Thymus (tissue), 11 donors: ENCODE data around the gene RGS7. TPM values are rescaled to one million over a fixed set of nuclear protein-coding genes. Genes with fewer than 3 reads are reported as not detected.
"Not testable (repeated sequence)": the region's sequence is repeated elsewhere in the genome, so short reads cannot be mapped to it uniquely, and the experiment has no call there.

Experiments
- DNase-seq, 9 donors: peaks; one replicate each; pipeline ENCODE4 v3.0.0-alpha.2; 2013; ENCODE audit warnings: low spot score in 9 of 9, low read depth in 6 of 9, missing footprints in 1 of 9
- H3K27ac ChIP-seq, 2 donors: one replicate each; pipeline ENCODE4 v1.5.1; 2013; ENCODE audit warnings: control low read depth in 1 of 2, low read depth in 1 of 2, low read length in 1 of 2, mild to moderate bottlenecking in 1 of 2, moderate library complexity in 1 of 2
- H3K27me3 ChIP-seq, 2 donors: one replicate each; pipeline ENCODE4 v1.5.1; 2013; ENCODE audit warnings: low read length in 1 of 2; ENCODE audit not compliant: control insufficient read depth in 2 of 2, insufficient read depth in 1 of 2
- H3K36me3 ChIP-seq, 2 donors: one replicate each; pipeline ENCODE4 v1.5.1; 2013; ENCODE audit warnings: low read length in 1 of 2, mild to moderate bottlenecking in 1 of 2, moderate library complexity in 1 of 2; ENCODE audit not compliant: control insufficient read depth in 2 of 2, insufficient read depth in 2 of 2
- H3K4me1 ChIP-seq, 2 donors: one replicate each; pipeline ENCODE4 v1.5.1; 2013; ENCODE audit warnings: low read length in 2 of 2; ENCODE audit not compliant: control insufficient read depth in 2 of 2, insufficient read depth in 2 of 2
- H3K4me3 ChIP-seq, 2 donors: one replicate each; pipeline ENCODE4 v1.5.1; 2013; ENCODE audit warnings: low read length in 2 of 2, control low read depth in 1 of 2, mild to moderate bottlenecking in 1 of 2
- H3K9me3 ChIP-seq, 2 donors: one replicate each; pipeline ENCODE4 v1.5.1; 2013; ENCODE audit warnings: low read length in 1 of 2, mild to moderate bottlenecking in 1 of 2; ENCODE audit not compliant: control insufficient read depth in 2 of 2, insufficient read depth in 1 of 2
- WGBS: extraction: QIAGEN DNeasy Blood & Tissue Kit; methylation state at CpG from one replicate; pipeline ENCODE4 v1.1.7; 2013; 5-methylcytosine and 5-hydroxymethylcytosine counted together
- polyA plus RNA-seq: library from polyadenylated mRNA; stranded (reverse); fragments of 200-250 nt; gene quantifications from one replicate; pipeline ENCODE4 v1.2.3, GENCODE V29; 2013
- total RNA-seq: library from RNA; stranded (reverse); fragments of 120-200 nt; gene quantifications from one replicate; pipeline ENCODE4 v1.2.4, GENCODE V29; 2013
- donor health status: healthy.

Gene RGS7
- total and polyA plus RNA-seq, 2 donors, result 0.05 to 0.07 TPM

DNA sequence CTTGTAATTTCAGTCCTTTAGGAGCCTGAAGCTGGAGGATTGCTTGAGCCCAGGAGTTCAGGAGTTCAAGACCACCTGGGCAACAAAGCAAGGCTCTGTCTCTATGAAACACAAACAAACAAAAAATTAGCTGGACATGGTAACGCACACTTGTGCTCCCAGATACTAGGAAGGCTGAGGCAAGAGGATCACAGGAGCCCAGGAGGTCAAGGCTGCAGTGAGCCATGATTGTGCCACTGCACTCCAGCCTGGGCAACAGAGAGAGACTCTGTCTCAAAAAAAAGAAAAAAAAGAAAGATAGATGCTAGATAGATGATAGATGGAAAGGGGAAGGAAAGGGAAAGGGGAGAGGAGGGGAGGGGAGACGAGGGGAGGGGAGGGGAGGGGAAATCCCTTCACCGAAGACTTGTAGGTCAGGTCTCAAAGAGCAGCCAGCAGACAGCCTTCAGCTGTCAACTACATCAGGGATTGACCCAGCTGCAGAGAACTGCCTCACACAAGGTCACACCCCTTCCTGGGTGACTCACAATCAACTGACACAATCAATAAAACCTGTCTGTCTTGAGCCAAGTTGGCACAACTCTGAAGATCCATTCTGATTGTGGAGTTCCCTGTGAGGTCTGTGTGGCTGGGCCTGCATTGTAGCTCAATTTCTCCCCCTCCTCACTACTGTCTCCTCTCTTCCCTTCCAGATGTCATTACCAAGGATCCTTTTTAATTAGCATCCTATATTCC is 200.6 kb downstream of the RGS7 start:
- Histone ChIP-seq H3K27me3 (no peaks in the 10 kb centered on the region), H3K4me1 (no peaks in the 10 kb centered on the region), H3K36me3 (no peaks in the 10 kb centered on the region), H3K27ac (no peak overlapping the region), H3K4me3 (no peak overlapping the region), H3K9me3 (no peaks in the 10 kb centered on the region)
- WGBS, result 33% methylated on average over 3 of the region's 3 CpGs
- no peak for DNase-seq

- Histone ChIP-seq H3K27me3 (no peaks in the 10 kb centered on the region), H3K27ac (no peak overlapping the region), H3K4me3 (no peak overlapping the region), H3K36me3 (no peaks in the 10 kb centered on the region), H3K9me3 (peaks cover 0 to 3% of the 10 kb centered on the region in 2 donors), H3K4me1 (no peaks in the 10 kb centered on the region)
- 68% methylated on average over 2 of the region's 2 CpGs for WGBS
- DNase-seq, result no peak
Measured at GRCh38 chr1:241145881-241146280, 211.1 kb downstream of the RGS7 start.

GRCh38 chr1:241143765-241144442 is 213.1 kb downstream of the RGS7 start:
- Histone ChIP-seq H3K9me3 (peaks cover 0 to 3% of the 10 kb centered on the region in 2 donors), H3K27ac (no peak overlapping the region), H3K36me3 (no peaks in the 10 kb centered on the region), H3K27me3 (no peaks in the 10 kb centered on the region), H3K4me3 (no peak overlapping the region), H3K4me1 (no peaks in the 10 kb centered on the region)
- WGBS, result 96% methylated on average over 5 of the region's 5 CpGs
- DNase-seq, result no peak

DNA sequence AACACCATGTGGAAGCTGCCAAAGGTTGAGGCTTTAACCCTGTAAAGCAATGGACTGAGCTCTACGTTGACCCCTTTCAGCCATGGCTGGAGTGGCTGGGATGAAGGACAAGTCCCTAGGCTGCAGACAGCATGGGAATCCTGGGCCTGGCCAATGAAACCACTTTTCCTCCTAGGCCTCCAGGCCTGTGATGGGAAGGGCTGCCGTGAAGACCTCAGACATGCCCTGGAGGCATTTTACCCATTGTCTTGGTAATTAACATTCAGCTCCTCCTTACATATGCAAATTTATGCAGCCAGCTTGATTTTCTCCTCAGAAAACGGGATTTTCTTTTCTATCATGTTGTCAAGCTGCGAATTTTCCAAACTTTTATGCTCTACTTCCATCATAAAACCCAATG is 214.5 kb downstream of the RGS7 start:
- no peak overlapping the region for H3K27ac ChIP-seq
- no peaks in the 10 kb centered on the region for H3K27me3 ChIP-seq
- peaks cover 0 to 3% of the 10 kb centered on the region in 2 donors for H3K9me3 ChIP-seq
- 92% methylated on average over 4 of the region's 4 CpGs for WGBS
- H3K4me1 ChIP-seq, result no peaks in the 10 kb centered on the region
- DNase-seq, result no peak
- H3K36me3 ChIP-seq, result no peaks in the 10 kb centered on the region
- no peak overlapping the region for H3K4me3 ChIP-seq

DNA sequence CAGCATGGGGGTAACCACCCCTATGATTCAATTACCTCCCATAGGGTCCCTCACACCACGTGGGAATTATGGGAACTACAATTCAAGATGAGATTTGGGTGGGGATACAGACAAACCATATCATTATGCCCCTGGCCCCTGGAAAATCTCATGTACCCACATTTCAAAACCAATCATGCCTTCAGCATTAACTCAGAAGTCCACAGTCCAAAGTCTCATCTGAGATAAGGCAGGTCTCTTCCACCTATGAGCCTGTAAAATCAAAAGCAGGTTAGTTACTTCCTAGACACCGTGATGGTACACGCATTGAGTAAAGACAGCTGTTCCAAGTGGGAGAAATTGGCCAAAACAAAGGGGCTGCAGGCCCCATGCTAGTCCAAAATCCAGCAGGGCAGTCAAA is 215.4 kb downstream of the RGS7 start:
- not testable (repeated sequence) for DNase-seq, H3K27me3 ChIP-seq, H3K4me3 ChIP-seq, H3K36me3 ChIP-seq, H3K9me3 ChIP-seq, H3K4me1 ChIP-seq, H3K27ac ChIP-seq
- 81% methylated on average over 3 of the region's 3 CpGs for whole genome bisulfite sequencing

- no peak for DNase-seq
- Histone ChIP-seq H3K4me3 (no peak overlapping the region), H3K27ac (no peak overlapping the region), H3K9me3 (peaks cover 0 to 3% of the 10 kb centered on the region in 2 donors), H3K36me3 (no peaks in the 10 kb centered on the region), H3K4me1 (no peaks in the 10 kb centered on the region), H3K27me3 (no peaks in the 10 kb centered on the region)
Measured at GRCh38 chr1:241140670-241141069, 216.3 kb downstream of the RGS7 start.

DNA sequence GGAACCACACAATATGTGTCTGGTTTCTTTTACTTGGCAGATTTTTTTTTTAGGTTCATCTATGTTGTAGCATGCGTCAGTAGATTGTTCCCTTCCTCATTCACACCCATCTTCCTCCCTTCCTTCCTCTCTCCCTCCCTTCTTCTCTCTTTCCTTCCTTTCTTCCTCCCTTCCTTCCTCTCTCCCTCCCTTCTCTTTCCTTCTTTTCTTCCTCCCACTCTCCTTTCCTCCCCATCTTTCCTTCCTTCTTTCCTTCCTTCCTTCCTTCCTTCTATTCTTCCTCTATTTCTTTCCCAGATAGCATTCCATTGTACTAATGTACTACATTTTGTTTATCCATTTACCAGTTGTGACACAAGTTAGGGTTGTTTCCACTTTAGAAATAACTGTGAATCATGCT is 218.0 kb downstream of the RGS7 start:
- 65% methylated on average over 1 of the region's 1 CpG for WGBS
- H3K27me3 ChIP-seq, result no peaks in the 10 kb centered on the region
- no peaks in the 10 kb centered on the region for H3K36me3 ChIP-seq
- no peak for DNase-seq
- no peak overlapping the region for H3K27ac ChIP-seq
- H3K9me3 ChIP-seq, result peaks cover 0 to 3% of the 10 kb centered on the region in 2 donors
- no peak overlapping the region for H3K4me3 ChIP-seq
- no peaks in the 10 kb centered on the region for H3K4me1 ChIP-seq

GRCh38 chr1:241138248-241138647 is 218.8 kb downstream of the RGS7 start:
- H3K9me3 ChIP-seq, result peaks cover 0 to 3% of the 10 kb centered on the region in 2 donors
- H3K4me1 ChIP-seq, result no peaks in the 10 kb centered on the region
- H3K27me3 ChIP-seq, result no peaks in the 10 kb centered on the region
- H3K4me3 ChIP-seq, result no peak overlapping the region
- no peak overlapping the region for H3K27ac ChIP-seq
- no peaks in the 10 kb centered on the region for H3K36me3 ChIP-seq
- WGBS, result 90% methylated on average over 4 of the region's 4 CpGs
- DNase-seq, result no peak

DNA sequence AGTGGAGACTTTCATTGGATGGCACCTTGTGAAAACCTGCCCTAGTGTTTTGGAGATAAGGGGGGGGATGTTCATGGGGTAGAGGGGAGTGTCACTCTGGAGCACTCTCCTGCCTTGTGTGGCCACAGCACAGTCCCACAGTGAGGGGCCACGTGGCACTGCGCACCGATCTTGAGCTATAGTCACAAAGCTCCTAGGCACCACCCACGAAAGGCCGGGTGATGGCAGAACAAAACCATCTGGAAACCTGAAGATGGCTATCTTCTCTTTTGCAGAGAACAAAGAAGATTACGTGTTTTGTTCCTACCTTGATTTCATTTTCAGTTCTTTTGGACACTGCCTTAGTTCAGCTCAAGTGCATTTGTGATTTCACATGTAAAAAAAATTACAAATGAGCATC is 220.6 kb downstream of the RGS7 start:
- no peak overlapping the region for H3K27ac ChIP-seq
- no peaks in the 10 kb centered on the region for H3K27me3 ChIP-seq
- no peak overlapping the region for H3K4me3 ChIP-seq
- WGBS, result 89% methylated on average over 6 of the region's 6 CpGs
- H3K36me3 ChIP-seq, result no peaks in the 10 kb centered on the region
- H3K9me3 ChIP-seq, result no peaks in the 10 kb centered on the region
- DNase-seq, result no peak
- H3K4me1 ChIP-seq, result no peaks in the 10 kb centered on the region
